Neural cell (in vitro differentiated cells): ENCODE measurements around the gene SSTR4. TPM values are rescaled to one million over a fixed set of nuclear protein-coding genes. Genes with fewer than 3 reads are reported as not detected.
A peak's percentile ranks its signal among the peaks of the same experiment; 100 is the strongest.

Experiments used
- H2AFZ ChIP-seq: fragments of 200-600, 300-800 bp; sonication (generic), shearing (Covaris generic); 2 replicates; pipeline ENCODE4 v1.6.0; 2014; ENCODE audit warnings: low read depth, mild to moderate bottlenecking, antibody characterized with exemption, low read length, moderate library complexity
- H3F3A ChIP-seq: fragments of 200-600 bp; shearing (Covaris generic); 2 replicates; pipeline ENCODE4 v1.6.1; 2016; ENCODE audit warnings: mild to moderate bottlenecking, moderate library complexity, mixed read lengths, antibody characterized with exemption, low read length; ENCODE audit not compliant: insufficient read depth, poor library complexity, severe bottlenecking
- H3K27ac ChIP-seq: fragments of 200-600, 300-800 bp; sonication (generic), shearing (Covaris generic); 2 replicates; pipeline ENCODE4 v1.5.1; 2014; ENCODE audit warnings: mild to moderate bottlenecking, low read length, moderate library complexity
- H3K27me3 ChIP-seq: fragments of 300-800, 200-600 bp; sonication (generic), shearing (Covaris generic); 2 replicates; pipeline ENCODE4 v1.6.0; 2014; ENCODE audit warnings: mild to moderate bottlenecking, low read depth, low read length, moderate library complexity; ENCODE audit not compliant: insufficient read depth
- H3K36me3 ChIP-seq: fragments of 300-800, 200-600 bp; sonication (generic), shearing (Covaris generic); 2 replicates; pipeline ENCODE4 v1.5.1; 2014; ENCODE audit warnings: mild to moderate bottlenecking, antibody characterized with exemption, low read length, moderate library complexity; ENCODE audit not compliant: insufficient read depth
- H3K4me2 ChIP-seq: fragments of 300-800, 200-600 bp; sonication (generic), shearing (Covaris generic); 2 replicates; pipeline ENCODE4 v1.6.0; 2014; ENCODE audit warnings: mild to moderate bottlenecking, low read length
- H3K4me3 ChIP-seq: fragments of 300-800, 200-600 bp; sonication (generic), shearing (Covaris generic); 2 replicates; pipeline ENCODE4 v1.5.1; 2014; ENCODE audit warnings: mild to moderate bottlenecking, low read length, moderate library complexity
- H3K79me2 ChIP-seq: fragments of 200-600 bp; shearing (Covaris generic); replicated peaks from 2 replicates; pipeline ENCODE4 v1.6.0; 2014; ENCODE audit warnings: mild to moderate bottlenecking, low read length, moderate library complexity; ENCODE audit not compliant: insufficient read depth
- H3K9ac ChIP-seq: fragments of 300-800, 200-600 bp; sonication (generic), shearing (Covaris generic); 2 replicates; pipeline ENCODE4 v1.6.1; 2016; ENCODE audit warnings: mild to moderate bottlenecking, low read length, mixed read lengths
- H3K9me2 ChIP-seq: fragments of 200-600 bp; shearing (Covaris generic); 2 replicates; pipeline ENCODE4 v1.6.1; 2016; ENCODE audit warnings: mild to moderate bottlenecking, low read length, mixed read lengths; ENCODE audit not compliant: insufficient read depth
- H3K9me3 ChIP-seq: fragments of 200-600, 300-800 bp; sonication (generic), shearing (Covaris generic); 2 replicates; pipeline ENCODE4 v1.6.1; 2016; ENCODE audit warnings: mild to moderate bottlenecking, mixed run types, low read length, moderate library complexity, mixed read lengths
- H4K20me1 ChIP-seq: fragments of 200-600 bp; shearing (Covaris generic); 2 replicates; pipeline ENCODE4 v1.6.1; 2016; ENCODE audit warnings: mild to moderate bottlenecking, mixed run types; ENCODE audit not compliant: insufficient read depth
- EP300 ChIP-seq: fragments of 450-650 bp; conservative IDR thresholded peaks from 2 replicates; pipeline ENCODE4 v1.6.1; 2014; ENCODE audit warnings: antibody characterized with exemption, mild to moderate bottlenecking, moderate library complexity; ENCODE audit not compliant: poor library complexity, severe bottlenecking
- EZH2 ChIP-seq: fragments of 200-600, 300-800 bp; shearing (Covaris generic), sonication (generic); IDR thresholded peaks from 2 replicates; pipeline ENCODE4 v1.6.1; 2014; ENCODE audit warnings: antibody characterized with exemption, low read length, borderline replicate concordance, mild to moderate bottlenecking; ENCODE audit not compliant: insufficient read depth, poor library complexity, severe bottlenecking
- MXI1 ChIP-seq: fragments of 450-650 bp; conservative IDR thresholded peaks from 2 replicates; pipeline ENCODE4 v1.6.1; 2014; ENCODE audit warnings: antibody characterized with exemption, mild to moderate bottlenecking; ENCODE audit not compliant: poor library complexity, severe bottlenecking
- POLR2AphosphoS5 ChIP-seq: IDR thresholded peaks from 2 replicates; pipeline ENCODE4 v1.6.1; 2012
- RAD21 ChIP-seq: fragments of 450-650 bp; conservative IDR thresholded peaks from 2 replicates; pipeline ENCODE4 v1.6.1; 2014; ENCODE audit warnings: antibody characterized with exemption, mild to moderate bottlenecking, moderate library complexity
- REST ChIP-seq: IDR thresholded peaks from 2 replicates; pipeline ENCODE4 v1.6.1; 2012; ENCODE audit warnings: borderline replicate concordance
- SMC3 ChIP-seq: fragments of 450-650 bp; conservative IDR thresholded peaks from 2 replicates; pipeline ENCODE4 v1.6.1; 2014; ENCODE audit warnings: antibody characterized with exemption, mild to moderate bottlenecking, moderate library complexity; ENCODE audit not compliant: poor library complexity
- TAF1 ChIP-seq: IDR thresholded peaks from 2 replicates; pipeline ENCODE4 v1.6.1; 2012; ENCODE audit warnings: low read depth
- polyA plus RNA-seq: library from polyadenylated mRNA; depleted of rRNA; stranded (reverse); fragments of >200 nt; gene quantifications from 2 replicates; pipeline ENCODE4 v1.2.3, GENCODE V29; 2014
- TF ChIP-seq, protein P1 (sequence below): fragments of 450-650 bp; IDR thresholded peaks from 2 replicates; pipeline ENCODE4 v1.5.1; 2014; ENCODE audit warnings: antibody characterized with exemption, mild to moderate bottlenecking, moderate library complexity; ENCODE audit not compliant: poor library complexity, severe bottlenecking

The SSTR4 gene
- polyA plus RNA-seq, 1 donor from 2014 or later = not detected

DNA sequence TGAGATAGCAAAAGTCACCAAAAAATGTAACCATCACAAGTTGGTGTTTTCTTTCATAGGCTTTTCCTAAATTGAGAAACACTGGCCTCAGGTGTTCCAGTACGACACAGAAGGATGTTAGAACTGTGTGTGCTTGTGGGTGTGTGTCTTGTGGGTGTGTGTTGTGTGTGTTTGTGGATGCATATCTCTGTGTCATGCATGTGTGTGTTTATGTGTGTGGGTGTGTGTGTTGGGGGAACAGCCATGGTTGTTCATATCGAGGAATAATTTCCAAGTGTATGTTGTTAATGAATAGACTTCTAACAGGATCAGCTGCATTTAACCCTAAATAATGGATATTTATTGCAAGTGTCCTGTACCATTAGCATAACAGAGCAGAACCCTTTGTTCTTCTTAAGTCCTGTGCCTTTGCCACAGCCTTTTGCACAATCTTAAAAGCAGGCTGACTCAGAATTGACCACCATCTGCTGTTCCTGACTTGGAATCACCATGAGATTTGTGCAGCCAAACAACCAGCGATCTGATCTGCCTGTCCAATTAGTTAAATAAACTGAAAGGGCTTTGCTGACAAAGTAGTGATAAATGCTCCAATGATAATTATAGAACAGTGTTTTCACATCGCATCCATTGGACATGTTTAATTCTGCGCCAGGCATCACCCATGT lies 43.4 kb downstream of the SSTR4 start:
- TF ChIP-seq TAF1 (no peak), EP300 (no peak), SMC3 (no peak), MXI1 (no peak), REST (no peak), POLR2AphosphoS5 (no peak), EZH2 (no peak), RAD21 (no peak)
- TF ChIP-seq, protein P1, sequence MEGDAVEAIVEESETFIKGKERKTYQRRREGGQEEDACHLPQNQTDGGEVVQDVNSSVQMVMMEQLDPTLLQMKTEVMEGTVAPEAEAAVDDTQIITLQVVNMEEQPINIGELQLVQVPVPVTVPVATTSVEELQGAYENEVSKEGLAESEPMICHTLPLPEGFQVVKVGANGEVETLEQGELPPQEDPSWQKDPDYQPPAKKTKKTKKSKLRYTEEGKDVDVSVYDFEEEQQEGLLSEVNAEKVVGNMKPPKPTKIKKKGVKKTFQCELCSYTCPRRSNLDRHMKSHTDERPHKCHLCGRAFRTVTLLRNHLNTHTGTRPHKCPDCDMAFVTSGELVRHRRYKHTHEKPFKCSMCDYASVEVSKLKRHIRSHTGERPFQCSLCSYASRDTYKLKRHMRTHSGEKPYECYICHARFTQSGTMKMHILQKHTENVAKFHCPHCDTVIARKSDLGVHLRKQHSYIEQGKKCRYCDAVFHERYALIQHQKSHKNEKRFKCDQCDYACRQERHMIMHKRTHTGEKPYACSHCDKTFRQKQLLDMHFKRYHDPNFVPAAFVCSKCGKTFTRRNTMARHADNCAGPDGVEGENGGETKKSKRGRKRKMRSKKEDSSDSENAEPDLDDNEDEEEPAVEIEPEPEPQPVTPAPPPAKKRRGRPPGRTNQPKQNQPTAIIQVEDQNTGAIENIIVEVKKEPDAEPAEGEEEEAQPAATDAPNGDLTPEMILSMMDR = no peak
- Histone ChIP-seq H3K36me3 (no peaks in the 10 kb centered on the region), H2AFZ (no peak overlapping the region), H3F3A (no peaks in the 10 kb centered on the region), H4K20me1 (no peaks in the 10 kb centered on the region), H3K4me3 (no peak overlapping the region), H3K4me2 (no peak overlapping the region), H3K27ac (no peak overlapping the region), H3K9me2 (no peaks in the 10 kb centered on the region), H3K9me3 (no peaks in the 10 kb centered on the region), H3K79me2 (no peaks in the 10 kb centered on the region), H3K9ac (no peak overlapping the region), H3K27me3 (no peaks in the 10 kb centered on the region)

DNA sequence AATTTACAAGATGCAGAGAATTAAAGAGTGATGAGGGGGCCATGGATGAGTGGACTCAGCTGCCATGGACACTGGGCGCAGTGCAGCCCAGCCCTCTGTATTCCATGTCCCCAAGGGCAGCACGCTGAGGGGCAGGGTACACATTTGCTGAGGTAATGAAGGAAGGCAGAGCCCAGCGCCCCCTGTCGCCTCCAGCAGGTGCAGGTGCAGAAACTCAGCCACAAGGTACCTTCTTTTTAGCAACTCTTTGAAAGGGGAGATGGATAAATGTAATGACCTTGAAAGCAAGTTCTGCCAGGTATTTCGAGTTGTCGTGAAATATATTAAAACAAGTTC lies 43.9 kb downstream of the SSTR4 start:
- H3K27me3 ChIP-seq = no peaks in the 10 kb centered on the region
- H3K79me2 ChIP-seq = no peaks in the 10 kb centered on the region
- no peaks in the 10 kb centered on the region for H3K9me3 ChIP-seq
- H3K4me3 ChIP-seq = no peak overlapping the region
- H3K36me3 ChIP-seq = no peaks in the 10 kb centered on the region
- no peak overlapping the region for H2AFZ ChIP-seq
- H3K4me2 ChIP-seq = no peak overlapping the region
- no peaks in the 10 kb centered on the region for H3F3A ChIP-seq
- H3K9ac ChIP-seq = no peak overlapping the region
- TF ChIP-seq MXI1 = no peak
- TF ChIP-seq, protein P1 = peak; percentile 25
- TF ChIP-seq RAD21 = no peak
- TF ChIP-seq POLR2AphosphoS5 = no peak
- no peak overlapping the region for H3K27ac ChIP-seq
- H4K20me1 ChIP-seq = no peaks in the 10 kb centered on the region
- no peaks in the 10 kb centered on the region for H3K9me2 ChIP-seq
